NCI-H748 (cell line): ENCODE data around the gene SPAG9.
A peak's percentile ranks its signal among the peaks of the same experiment; 100 is the strongest.

Experiments used
- DNase-seq: peaks from one replicate; lab custom pipeline; 2025; ENCODE audit not compliant: unreplicated experiment; lab: John Stamatoyannopoulos, UW

Gene SPAG9

DNA sequence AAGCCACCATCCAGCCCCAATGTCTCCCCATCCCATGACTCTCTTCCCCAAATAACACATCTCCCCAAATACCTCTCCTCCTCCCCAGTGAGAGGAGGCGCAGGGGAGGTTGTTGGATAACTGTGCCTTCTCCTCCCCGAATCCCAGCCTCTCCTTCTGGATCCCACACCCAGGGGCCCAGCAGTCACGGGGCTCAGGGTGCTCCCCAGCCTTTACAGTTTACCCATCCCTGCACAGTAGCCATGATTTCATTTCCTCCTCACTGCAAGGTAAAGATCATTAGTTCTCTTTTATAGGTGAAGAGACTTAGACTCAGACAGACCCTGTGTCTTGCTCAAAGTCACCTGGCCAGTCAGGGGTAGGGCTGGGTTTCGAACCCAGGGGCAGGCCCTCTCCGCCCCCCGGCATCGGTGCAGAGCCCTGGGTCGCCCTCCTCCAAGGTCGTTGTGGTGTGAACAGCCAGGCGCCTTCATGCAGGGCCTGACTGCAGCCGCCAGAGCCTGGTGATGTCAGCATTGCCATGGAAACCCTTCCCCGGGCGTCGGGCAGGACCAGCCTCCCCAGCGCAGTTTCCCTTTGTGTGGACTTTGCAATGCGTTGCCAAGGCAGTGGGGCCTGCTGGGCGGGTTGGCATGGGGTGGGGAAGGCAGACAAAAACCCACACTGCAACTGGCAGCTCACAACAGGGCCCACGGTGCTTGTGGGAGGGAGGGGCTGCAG, 201.2 kb downstream of the SPAG9 start:
- peak; percentile 99 for DNase-seq

DNA sequence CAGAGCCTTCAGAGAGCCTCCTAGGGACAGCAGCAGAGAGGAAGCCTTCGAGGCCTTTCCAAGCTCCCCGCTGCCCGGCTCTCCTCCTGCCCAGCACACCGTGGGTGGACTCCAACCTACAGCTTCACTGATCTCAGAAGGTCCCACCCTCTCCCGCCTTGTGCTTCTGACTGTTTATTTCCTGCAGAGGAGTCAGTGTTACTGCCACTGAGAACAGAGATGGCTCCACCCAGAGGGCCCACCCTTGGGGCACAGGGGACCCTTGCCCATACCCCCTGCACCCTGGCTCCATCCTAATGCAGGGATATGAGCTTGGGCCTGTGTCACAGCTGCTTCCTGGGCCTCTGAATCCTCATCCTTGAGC, 201.8 kb downstream of the SPAG9 start:
- DNase-seq, result no peak

DNA sequence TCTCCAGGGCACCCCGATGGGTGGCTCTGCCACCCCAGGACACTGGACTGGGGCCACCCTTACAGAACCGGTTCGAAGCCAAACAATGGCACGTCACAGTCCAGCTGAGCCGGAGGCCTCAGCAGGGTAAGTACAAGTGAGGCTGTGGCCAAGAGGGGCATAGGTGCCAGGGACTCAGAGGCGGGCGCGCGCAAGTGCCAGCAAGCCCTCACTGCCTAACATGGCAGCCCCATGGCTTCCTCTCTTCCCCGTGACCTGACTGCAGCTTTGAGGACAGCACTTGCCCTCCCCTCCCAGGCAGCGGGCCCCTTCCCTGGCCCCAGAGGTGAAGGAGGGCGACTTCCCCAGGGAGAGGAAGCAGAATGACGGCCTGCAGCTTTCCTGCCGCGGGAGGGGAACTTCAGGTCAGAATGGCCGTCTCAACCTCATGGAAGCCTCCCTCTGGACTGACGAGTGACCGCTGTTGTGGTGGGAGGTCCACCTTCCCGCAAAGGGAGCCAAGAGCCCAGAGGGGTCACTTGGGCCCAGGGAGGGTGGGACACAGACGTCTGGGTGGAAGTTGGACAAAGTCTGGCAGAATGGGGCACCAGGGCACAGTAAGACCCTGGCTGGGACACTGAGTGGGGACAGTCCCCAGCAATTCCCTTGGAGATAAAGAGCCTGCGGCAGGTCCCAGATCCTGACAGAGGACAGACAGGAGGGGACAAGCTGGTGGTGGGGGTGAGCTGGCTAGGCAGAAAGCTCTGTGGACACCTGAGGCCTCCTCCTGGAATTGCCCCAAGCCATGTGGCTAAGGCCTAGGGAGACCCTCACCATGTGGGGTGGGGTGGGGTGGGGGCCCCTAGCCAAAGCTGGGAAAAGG, 202.4 kb downstream of the SPAG9 start:
- no peak for DNase-seq

DNA sequence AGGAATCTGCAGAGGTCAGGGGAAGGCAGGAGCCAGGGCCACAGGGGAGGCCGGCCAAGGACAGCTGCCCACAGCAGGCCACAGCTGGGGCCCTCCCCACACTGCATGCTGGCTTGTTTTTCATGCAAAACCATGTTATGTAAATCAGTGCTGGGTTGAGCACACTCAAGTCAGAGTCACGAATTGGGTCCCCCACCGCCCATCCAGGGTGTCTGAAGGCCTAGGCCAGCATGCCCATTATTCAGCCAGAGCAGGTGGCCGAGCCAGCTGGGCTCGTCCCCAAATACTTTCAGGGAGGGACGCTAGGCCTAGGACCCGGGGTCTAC, 203.3 kb downstream of the SPAG9 start:
- DNase-seq, result no peak

DNA sequence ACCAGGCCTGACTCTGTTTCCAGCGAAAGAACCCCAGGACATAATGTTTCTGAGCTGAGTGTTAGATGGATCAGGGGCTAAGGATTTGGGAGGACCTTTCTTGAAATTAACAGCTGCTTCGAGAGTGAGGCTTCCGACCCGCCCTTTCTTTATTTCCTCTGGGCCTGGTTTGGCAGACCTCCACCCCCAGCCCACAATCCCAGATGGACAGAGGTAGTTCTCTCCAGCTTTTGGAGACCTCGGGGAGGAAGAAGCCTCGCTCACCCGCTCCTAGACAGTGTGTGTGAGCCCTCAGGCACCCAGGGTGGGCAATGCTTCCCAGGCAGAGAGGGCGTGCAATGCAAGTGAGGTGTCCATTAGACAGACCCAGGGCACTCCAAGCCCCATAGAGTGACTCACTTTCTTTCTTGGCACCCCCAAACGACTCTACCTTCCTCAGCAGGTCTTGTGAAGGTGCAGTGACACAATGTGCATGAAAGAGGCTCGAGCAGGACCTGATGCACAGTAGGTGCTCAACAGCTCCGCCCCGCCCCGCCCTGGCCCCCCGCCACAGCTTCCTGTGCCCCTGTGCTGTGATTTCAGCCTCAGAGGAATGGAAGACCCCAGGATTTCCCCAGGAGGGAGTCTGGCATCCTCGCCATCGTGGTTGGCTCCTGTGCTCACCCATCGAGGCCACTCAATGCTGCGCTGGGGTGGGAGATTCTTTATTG, 203.8 kb downstream of the SPAG9 start:
- DNase-seq, result no peak

DNA sequence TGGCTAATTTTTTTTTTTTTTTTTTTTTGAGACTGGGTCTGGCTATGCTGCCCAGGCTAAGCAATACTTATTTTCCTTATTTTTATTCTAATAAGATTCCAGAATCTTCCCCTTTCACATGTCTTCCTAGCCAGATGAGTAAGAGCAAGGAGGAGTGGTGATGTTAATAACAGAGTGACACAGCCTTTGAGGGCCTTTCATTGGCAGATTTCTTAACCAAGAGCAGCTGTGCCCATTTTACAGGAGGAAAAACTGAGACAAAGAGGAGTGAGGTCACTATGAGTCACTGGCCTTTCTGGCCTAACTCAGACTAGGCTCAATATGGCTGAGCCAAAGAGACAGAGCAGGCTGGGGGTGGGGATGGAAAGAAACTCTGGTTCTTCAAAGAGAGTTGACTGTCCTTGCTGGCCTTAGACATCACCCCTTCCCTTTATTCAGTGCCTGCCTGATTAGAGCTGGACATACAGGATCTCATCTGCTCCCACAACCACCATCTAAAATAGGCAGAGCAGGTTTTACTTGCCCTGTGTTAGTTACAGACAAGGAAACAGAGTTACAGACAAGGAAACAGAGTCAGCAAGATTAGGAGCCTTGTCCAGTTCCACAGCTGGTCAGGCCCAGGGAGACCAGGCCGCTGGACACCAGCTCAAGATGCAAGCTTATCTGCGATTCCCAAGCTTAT, 204.5 kb downstream of the SPAG9 start:
- no peak for DNase-seq

DNA sequence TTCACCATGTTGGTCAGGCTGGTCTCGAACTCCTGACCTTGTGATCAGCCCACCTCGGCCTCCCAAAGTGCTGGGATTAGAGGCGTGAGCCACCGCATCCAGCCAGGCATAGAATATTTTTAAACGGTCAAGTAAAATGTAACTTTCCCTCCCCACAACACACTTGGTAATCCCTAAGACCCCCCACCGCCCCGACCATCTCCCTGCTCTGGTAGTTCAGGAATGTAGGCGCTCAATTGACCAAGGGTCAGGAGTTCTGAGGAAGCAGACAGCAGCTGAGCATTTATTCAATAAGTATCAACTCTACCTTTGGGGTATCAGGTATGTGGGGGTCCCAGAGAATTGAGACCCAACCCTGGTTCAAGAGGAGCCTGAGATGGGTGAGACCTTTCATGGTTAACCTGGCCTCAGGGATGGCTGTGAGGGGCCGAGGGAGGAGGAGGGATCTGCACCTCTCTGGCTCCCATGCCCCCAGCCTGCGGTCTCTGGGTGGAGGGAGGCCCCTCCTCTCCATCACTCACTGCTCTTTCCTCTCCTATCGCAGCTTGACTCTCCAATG, 206.1 kb downstream of the SPAG9 start:
- DNase-seq, result no peak

DNA sequence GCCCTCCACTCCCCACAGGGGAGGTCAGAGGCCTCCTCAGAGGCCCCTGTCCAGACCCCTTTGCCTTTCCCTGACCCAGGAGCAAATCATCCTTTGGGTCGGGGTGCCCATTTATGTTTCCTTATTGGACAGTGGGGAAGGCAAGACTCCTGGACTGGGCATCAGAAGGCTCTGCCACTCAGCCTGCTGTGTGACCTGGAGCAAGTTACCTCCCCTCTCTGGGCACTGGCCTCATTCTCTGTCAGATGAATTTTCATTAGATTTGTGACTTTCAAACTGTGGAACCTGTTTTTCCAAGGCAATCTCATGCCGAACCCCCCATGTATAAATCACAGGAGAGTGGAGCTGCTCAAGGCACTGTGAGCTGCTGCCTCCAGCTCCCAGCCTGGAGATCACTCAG, 207.5 kb downstream of the SPAG9 start:
- no peak for DNase-seq
